ENCODE measurements around the gene RNF169. TPM values are rescaled to one million over a fixed set of nuclear protein-coding genes. Genes with fewer than 3 reads are reported as not detected.

RNF169 gene
- total and polyA plus RNA-seq, 8 donors = 2.1 to 28.1 (median 8.2) TPM

- intact Hi-C loops (cut with DNase I; ENCODE audit: low total_unique reads) = no loop called here
- H3K27ac ChIP-seq = no peak overlapping the region
- TF ChIP-seq EP300 (IDR thresholded peaks at IDR 0.05) (no peak), POLR2AphosphoS5 (IDR thresholded peaks at IDR 0.05) (no peak), CTCF (IDR thresholded peaks at IDR 0.05) (no peak), POLR2A (IDR thresholded peaks at IDR 0.05) (no peak)
- no peaks in the 10 kb centered on the region for H3K9me3 ChIP-seq
- no peaks in the 10 kb centered on the region for H3K27me3 ChIP-seq
- peaks cover 0 to 29% (median 9%) of the 10 kb centered on the region in 4 donors for H3K4me1 ChIP-seq
- peaks cover 0 to 37% (median 16%) of the 10 kb centered on the region in 4 donors for H3K36me3 ChIP-seq
- H3K4me3 ChIP-seq = no peak overlapping the region
- DNase-seq = no peak
Measured at GRCh38 chr11:74809801-74810200, 61.2 kb downstream of the RNF169 start.

- Histone ChIP-seq H3K27ac (no peak overlapping the region), H3K4me3 (no peak overlapping the region), H3K4me1 (peaks cover 0 to 24% (median 19%) of the 10 kb centered on the region in 4 donors), H3K9me3 (no peaks in the 10 kb centered on the region), H3K36me3 (peaks cover 0 to 59% (median 45%) of the 10 kb centered on the region in 4 donors), H3K27me3 (no peaks in the 10 kb centered on the region)
- WGBS, 5 donors = 74 to 96% (median 85%) methylated on average over 3 of the region's 3 CpGs
- intact Hi-C loops (cut with DNase I; ENCODE audit: low total_unique reads) = no loop called here
- DNase-seq = no peak
- TF ChIP-seq POLR2A (IDR thresholded peaks at IDR 0.05) = no peak
- no peak for TF ChIP-seq POLR2AphosphoS5 (IDR thresholded peaks at IDR 0.05)
- no peak for TF ChIP-seq CTCF (IDR thresholded peaks at IDR 0.05)
- TF ChIP-seq EP300 (IDR thresholded peaks at IDR 0.05) = no peak
Measured at GRCh38 chr11:74815966-74816365, 67.3 kb downstream of the RNF169 start.

- WGBS, 5 donors = 78 to 93% (median 91%) methylated on average over 2 of the region's 2 CpGs
- no peak overlapping the region for H3K27ac ChIP-seq
- intact Hi-C loops (cut with DNase I; ENCODE audit: low total_unique reads) = no loop called here
- no peak for DNase-seq
- H3K36me3 ChIP-seq = peaks cover 0 to 57% (median 38%) of the 10 kb centered on the region in 4 donors
- peaks cover 0 to 26% (median 20%) of the 10 kb centered on the region in 4 donors for H3K4me1 ChIP-seq
- TF ChIP-seq EP300 (IDR thresholded peaks at IDR 0.05) (no peak), CTCF (IDR thresholded peaks at IDR 0.05) (no peak), POLR2A (IDR thresholded peaks at IDR 0.05) (no peak), POLR2AphosphoS5 (IDR thresholded peaks at IDR 0.05) (no peak)
- no peak overlapping the region for H3K4me3 ChIP-seq
- no peaks in the 10 kb centered on the region for H3K27me3 ChIP-seq
- H3K9me3 ChIP-seq = no peaks in the 10 kb centered on the region
Measured at GRCh38 chr11:74816664-74817063, 68.0 kb downstream of the RNF169 start.

- WGBS, 5 donors = 64 to 91% (median 87%) methylated on average over 3 of the region's 3 CpGs
- no peak overlapping the region for H3K4me3 ChIP-seq
- intact Hi-C loops (cut with DNase I; ENCODE audit: low total_unique reads) = no loop called here
- H3K36me3 ChIP-seq = peaks cover 0 to 50% (median 32%) of the 10 kb centered on the region in 4 donors
- H3K27me3 ChIP-seq = no peaks in the 10 kb centered on the region
- peaks cover 8 to 44% (median 33%) of the 10 kb centered on the region in 4 donors for H3K4me1 ChIP-seq
- no peaks in the 10 kb centered on the region for H3K9me3 ChIP-seq
- DNase-seq = no peak
- H3K27ac ChIP-seq = no peak overlapping the region
- TF ChIP-seq POLR2A (IDR thresholded peaks at IDR 0.05) (no peak), EP300 (IDR thresholded peaks at IDR 0.05) (no peak), CTCF (IDR thresholded peaks at IDR 0.05) (no peak), POLR2AphosphoS5 (IDR thresholded peaks at IDR 0.05) (no peak)
Measured at GRCh38 chr11:74818283-74818946, 69.8 kb downstream of the RNF169 start.
